K562 (cell line): Measurements from ENCODE around the gene PACSIN2. TPM values are rescaled to one million over a fixed set of nuclear protein-coding genes. Genes with fewer than 3 reads are reported as not detected.

Experiments used
- ATAC-seq: fragments of 200-7000 bp; cut with Tn5 transposase; 3 replicates; pipeline ENCODE4 v1.9.1; 2020; ENCODE audit warnings: moderate library complexity
- BruUV-seq: library from RNA; stranded (reverse); fragments of 400-500 nt; replicated peaks from 2 replicates; lab custom pipeline; 2021; lab: Mats Ljungman, UMichigan
- CTCF ChIA-PET: fragments of 300-600 bp; formaldehyde crosslinking; extraction: SDS; loops from one replicate; lab custom pipeline; 2021; ENCODE audit warnings: low intra/inter-chr PET ratio; lab: Yijun Ruan, JAX
- POLR2A ChIA-PET: fragments of 300-600, 350-650 bp; sonication (Branson Sonifier 250); formaldehyde crosslinking; extraction: SDS; loops from one replicate; lab custom pipeline; 2021; ENCODE audit warnings: antibody characterized with exemption, inconsistent platforms; lab: Yijun Ruan, JAX
- DNase-seq, 4 experiments: peaks; one replicate each; pipeline versions ENCODE4 v3.0.0 to v3.0.0-alpha.2; 2011 to 2018; ENCODE audit warnings: low spot score in 3 of 4, mixed read lengths in 3 of 4; ENCODE audit errors: extremely low read depth in 1 of 4
- FAIRE-seq: peaks from 2 replicates; lab custom pipeline; 2011; peaks lifted over from hg19 to GRCh38; lab: Jason Lieb, UNC
- H2AFZ ChIP-seq: 2 replicates; pipeline ENCODE4 v1.6.0; 2011; ENCODE audit warnings: low read depth, low read length, control low read depth, inconsistent platforms
- H3K27ac ChIP-seq: fragments of 200-600 bp; 3 replicates; pipeline ENCODE4 v1.8.0; 2011; ENCODE audit warnings: low read depth, mild to moderate bottlenecking, control low read depth, inconsistent platforms, low read length, moderate library complexity, mixed read lengths; ENCODE audit errors: extremely low read depth
- H3K27me3 ChIP-seq, 2 experiments: fragments of 300-600 bp in 1 of 2; 2 replicates in 1 of 2; 3 replicates in 1 of 2; pipeline versions ENCODE4 v1.6.0 to v1.8.0; 2011; ENCODE audit warnings: inconsistent platforms in 2 of 2, low read length in 2 of 2, mild to moderate bottlenecking in 1 of 2, mixed read lengths in 1 of 2, moderate library complexity in 1 of 2; ENCODE audit not compliant: control insufficient read depth in 2 of 2, insufficient read depth in 2 of 2
- H3K36me3 ChIP-seq: fragments of 300-600 bp; 3 replicates; pipeline ENCODE4 v1.8.0; 2011; ENCODE audit warnings: mild to moderate bottlenecking, low read length, inconsistent platforms; ENCODE audit not compliant: control insufficient read depth, insufficient read depth
- H3K4me1 ChIP-seq, 2 experiments: fragments of 200-600 bp in 1 of 2; replicated peaks in 1 of 2; 2 replicates in 1 of 2; 3 replicates in 1 of 2; pipeline versions ENCODE4 v1.5.1 to v1.8.0; 2011; ENCODE audit warnings: inconsistent platforms in 2 of 2, low read length in 2 of 2, mild to moderate bottlenecking in 1 of 2, mixed read lengths in 1 of 2, moderate library complexity in 1 of 2; ENCODE audit not compliant: control insufficient read depth in 2 of 2, insufficient read depth in 2 of 2
- H3K4me2 ChIP-seq: 2 replicates; pipeline ENCODE4 v1.6.1; 2011; ENCODE audit warnings: low read length, control low read depth, inconsistent platforms, mixed read lengths; ENCODE audit not compliant: insufficient read depth
- H3K4me3 ChIP-seq: fragments of 200-600 bp; sonication (generic), shearing (Covaris generic); 2 replicates; pipeline ENCODE4 v1.5.1; 2016; ENCODE audit warnings: control low read depth, inconsistent platforms
- H3K79me2 ChIP-seq: fragments of 200-600 bp; 3 replicates; pipeline ENCODE4 v1.8.0; 2011; ENCODE audit warnings: low read length, inconsistent platforms; ENCODE audit not compliant: control insufficient read depth, insufficient read depth
- H3K9ac ChIP-seq, 2 experiments: 2 replicates each; pipeline versions ENCODE4 v1.6.0 to v1.6.1; 2011; ENCODE audit warnings: low read depth in 2 of 2, low read length in 2 of 2, control low read depth in 1 of 2, inconsistent platforms in 1 of 2, mild to moderate bottlenecking in 1 of 2, mixed read lengths in 1 of 2; ENCODE audit not compliant: insufficient read depth in 1 of 2
- H3K9me1 ChIP-seq: one replicate; pipeline ENCODE4 v1.6.0; 2011; ENCODE audit warnings: inconsistent platforms, mild to moderate bottlenecking, low read length, moderate library complexity; ENCODE audit not compliant: control insufficient read depth, insufficient read depth
- H3K9me3 ChIP-seq: replicated peaks from 2 replicates; pipeline ENCODE4 v1.5.1; 2011; ENCODE audit warnings: low read depth, low read length, inconsistent platforms; ENCODE audit not compliant: control insufficient read depth, insufficient read depth
- H4K20me1 ChIP-seq: replicated peaks from 2 replicates; pipeline ENCODE4 v1.6.1; 2011; ENCODE audit warnings: low read length, inconsistent platforms, mixed read lengths; ENCODE audit not compliant: control insufficient read depth, insufficient read depth
- HDAC2 ChIP-seq: fragments of 450-650 bp; IDR thresholded peaks from 2 replicates; pipeline ENCODE4 v1.6.1; 2016; ENCODE audit warnings: mild to moderate bottlenecking
- NFE2 ChIP-seq: IDR thresholded peaks from 2 replicates; pipeline ENCODE4 v1.6.1; 2014; ENCODE audit warnings: antibody characterized with exemption, low read depth
- NFRKB ChIP-seq: fragments of 450-650 bp; IDR thresholded peaks from 2 replicates; pipeline ENCODE4 v1.6.1; 2016; ENCODE audit warnings: low read depth
- NFYB ChIP-seq: IDR thresholded peaks from 2 replicates; pipeline ENCODE4 v1.6.1; 2011; ENCODE audit warnings: mild to moderate bottlenecking, moderate library complexity; ENCODE audit not compliant: insufficient read length; ENCODE audit errors: extremely low read depth
- ZNF12 ChIP-seq: sonication (generic); formaldehyde crosslinking; IDR thresholded peaks from 2 replicates; pipeline ENCODE4 v1.4.0; 2020; ENCODE audit warnings: mild to moderate bottlenecking, missing genetic modification reagents
- ZNF316 ChIP-seq: fragments of 450-650 bp; IDR thresholded peaks from 2 replicates; pipeline ENCODE4 v1.6.1; 2016
- WGBS: fragments of 100-300 bp; shearing (Covaris generic); methylation state at CpG from one replicate; pipeline ENCODE4 v1.1.6; 2016; ENCODE audit warnings: low coverage, mixed read lengths; ENCODE audit not compliant: insufficient coverage; ENCODE audit errors: missing lambda C conversion rate; 5-methylcytosine and 5-hydroxymethylcytosine counted together
- in situ Hi-C: fragments of 300-500 bp; cut with MboI; formaldehyde crosslinking; loops from 4 replicates; pipeline ENCODE4 v1.15.0; 2018; ENCODE audit warnings: inconsistent platforms, mixed read lengths
- intact Hi-C: fragments of 100-400 bp; cut with micrococcal nuclease; formaldehyde crosslinking; loops from 2 replicates; pipeline ENCODE4 v1.14.2; 2022
- polyA plus RNA-seq, 8 experiments: library from polyadenylated mRNA; depleted of rRNA in 4 of 8; stranded (reverse) in 5 of 8; unstranded in 3 of 8; fragments of >200 nt; fragmentation: Nextera tagmentation in 2 of 8; fragmentation: Illumina TruSeq in 1 of 8; extraction: Ambion mirVana in 2 of 8; extraction: Trizol in 1 of 8; gene quantifications; 2 replicates each; pipeline versions ENCODE4 v1.2.1 to v1.2.3, GENCODE V29; 2011 to 2014; ENCODE audit warnings: inconsistent platforms in 1 of 8, missing spikeins in 1 of 8
- total RNA-seq, 7 experiments: library from RNA; depleted of rRNA in 6 of 7; stranded (reverse); fragments of >200 nt in 6 of 7; fragmentation: Illumina TruSeq in 2 of 7; extraction: Trizol in 2 of 7; gene quantifications; 2 replicates each; pipeline versions ENCODE4 v1.2.1 to v1.2.3, GENCODE V29; 2011 to 2021; ENCODE audit warnings: low replicate concordance in 1 of 7
- TF ChIP-seq, protein P1 (sequence below): sonication (generic); formaldehyde crosslinking; IDR thresholded peaks from 2 replicates; pipeline ENCODE4 v1.8.0; 2022; ENCODE audit warnings: missing genetic modification reagents, mild to moderate bottlenecking, borderline replicate concordance
- TF ChIP-seq, protein P2 (sequence below), 2 experiments: fragments of 450-650 bp; IDR thresholded peaks; 2 replicates each; pipeline ENCODE4 v1.6.1; 2016; ENCODE audit warnings: mild to moderate bottlenecking in 2 of 2, borderline replicate concordance in 1 of 2, low read depth in 1 of 2, moderate library complexity in 1 of 2
- TF ChIP-seq, protein P3 (sequence below): fragments of 450-650 bp; IDR thresholded peaks from 2 replicates; pipeline ENCODE4 v1.6.1; 2016; ENCODE audit warnings: mild to moderate bottlenecking

Gene PACSIN2
- total and polyA plus RNA-seq, 9 of the 15 experiments (the other 6 are each of a cell fraction or from before 2014, with no cell fraction given), result 0.45 to 45.1 (median 23.9) TPM

DNA sequence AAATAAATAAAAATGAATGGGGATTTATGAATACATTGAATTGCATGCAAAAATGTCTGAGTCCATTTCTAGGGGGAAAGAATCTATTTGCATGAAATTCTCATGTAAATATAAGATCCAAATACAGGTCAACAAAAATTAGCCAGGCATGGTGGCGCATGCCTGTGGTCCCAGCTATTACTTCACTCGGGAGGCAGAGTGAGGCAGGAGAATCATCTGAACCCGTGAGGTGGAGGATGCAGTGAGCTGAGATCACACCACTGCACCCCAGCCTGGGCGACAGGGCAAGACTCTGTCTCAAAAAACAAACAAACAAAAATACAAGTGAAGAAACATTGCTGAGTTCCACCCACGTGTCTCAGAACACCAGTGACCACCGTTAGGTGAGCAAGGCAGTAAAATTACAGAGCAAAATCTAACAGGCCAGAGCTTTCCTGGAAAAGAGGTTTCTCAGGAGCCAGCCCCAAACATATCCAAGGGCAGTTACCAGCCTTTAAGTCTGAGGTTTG is 17.3 kb downstream of the PACSIN2 start:
- BruUV-seq, result no TSS peak
- no peaks in the 10 kb centered on the region; the same call in 1 of the 2 replicates for H4K20me1 ChIP-seq
- H3K4me2 ChIP-seq, result no peak overlapping the region
- DNase-seq (no peak), FAIRE-seq (no peak), ATAC-seq (no peak)
- H3K9me1 ChIP-seq, result no peaks in the 10 kb centered on the region
- H2AFZ ChIP-seq, result no peak overlapping the region
- no peaks in the 10 kb centered on the region for H3K9me3 ChIP-seq
- peaks cover 8 to 28% of the 10 kb centered on the region in 2 experiments for H3K4me1 ChIP-seq
- in situ Hi-C loops, result no loop called here
- ChIA-PET POLR2A (interaction anchor here (2.4 kb wide), 1 partner anchor 38 kb away, joined by 5 read pairs; no protein-coding TSS in a partner anchor), CTCF (no interaction called here)
- H3K36me3 ChIP-seq, result no peaks in the 10 kb centered on the region; the same call in 2 of the 3 replicates
- intact Hi-C loops, result no loop called here
- H3K79me2 ChIP-seq, result peaks cover 68% of the 10 kb centered on the region
- no peak overlapping the region for H3K4me3 ChIP-seq
- no peak overlapping the region for H3K9ac ChIP-seq
- 41% methylated on average over 4 of the region's 6 CpGs for WGBS
- H3K27ac ChIP-seq, result no peak overlapping the region
- H3K27me3 ChIP-seq, result no peaks in the 10 kb centered on the region
- TF ChIP-seq ZNF316 (no peak), HDAC2 (no peak), NFYB (no peak), ZNF12 (CRISPR knock-in tag) (no peak), NFE2 (no peak), NFRKB (no peak)
- TF ChIP-seq, protein P1, sequence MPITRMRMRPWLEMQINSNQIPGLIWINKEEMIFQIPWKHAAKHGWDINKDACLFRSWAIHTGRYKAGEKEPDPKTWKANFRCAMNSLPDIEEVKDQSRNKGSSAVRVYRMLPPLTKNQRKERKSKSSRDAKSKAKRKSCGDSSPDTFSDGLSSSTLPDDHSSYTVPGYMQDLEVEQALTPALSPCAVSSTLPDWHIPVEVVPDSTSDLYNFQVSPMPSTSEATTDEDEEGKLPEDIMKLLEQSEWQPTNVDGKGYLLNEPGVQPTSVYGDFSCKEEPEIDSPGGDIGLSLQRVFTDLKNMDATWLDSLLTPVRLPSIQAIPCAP, result no peak
- TF ChIP-seq, protein P2, sequence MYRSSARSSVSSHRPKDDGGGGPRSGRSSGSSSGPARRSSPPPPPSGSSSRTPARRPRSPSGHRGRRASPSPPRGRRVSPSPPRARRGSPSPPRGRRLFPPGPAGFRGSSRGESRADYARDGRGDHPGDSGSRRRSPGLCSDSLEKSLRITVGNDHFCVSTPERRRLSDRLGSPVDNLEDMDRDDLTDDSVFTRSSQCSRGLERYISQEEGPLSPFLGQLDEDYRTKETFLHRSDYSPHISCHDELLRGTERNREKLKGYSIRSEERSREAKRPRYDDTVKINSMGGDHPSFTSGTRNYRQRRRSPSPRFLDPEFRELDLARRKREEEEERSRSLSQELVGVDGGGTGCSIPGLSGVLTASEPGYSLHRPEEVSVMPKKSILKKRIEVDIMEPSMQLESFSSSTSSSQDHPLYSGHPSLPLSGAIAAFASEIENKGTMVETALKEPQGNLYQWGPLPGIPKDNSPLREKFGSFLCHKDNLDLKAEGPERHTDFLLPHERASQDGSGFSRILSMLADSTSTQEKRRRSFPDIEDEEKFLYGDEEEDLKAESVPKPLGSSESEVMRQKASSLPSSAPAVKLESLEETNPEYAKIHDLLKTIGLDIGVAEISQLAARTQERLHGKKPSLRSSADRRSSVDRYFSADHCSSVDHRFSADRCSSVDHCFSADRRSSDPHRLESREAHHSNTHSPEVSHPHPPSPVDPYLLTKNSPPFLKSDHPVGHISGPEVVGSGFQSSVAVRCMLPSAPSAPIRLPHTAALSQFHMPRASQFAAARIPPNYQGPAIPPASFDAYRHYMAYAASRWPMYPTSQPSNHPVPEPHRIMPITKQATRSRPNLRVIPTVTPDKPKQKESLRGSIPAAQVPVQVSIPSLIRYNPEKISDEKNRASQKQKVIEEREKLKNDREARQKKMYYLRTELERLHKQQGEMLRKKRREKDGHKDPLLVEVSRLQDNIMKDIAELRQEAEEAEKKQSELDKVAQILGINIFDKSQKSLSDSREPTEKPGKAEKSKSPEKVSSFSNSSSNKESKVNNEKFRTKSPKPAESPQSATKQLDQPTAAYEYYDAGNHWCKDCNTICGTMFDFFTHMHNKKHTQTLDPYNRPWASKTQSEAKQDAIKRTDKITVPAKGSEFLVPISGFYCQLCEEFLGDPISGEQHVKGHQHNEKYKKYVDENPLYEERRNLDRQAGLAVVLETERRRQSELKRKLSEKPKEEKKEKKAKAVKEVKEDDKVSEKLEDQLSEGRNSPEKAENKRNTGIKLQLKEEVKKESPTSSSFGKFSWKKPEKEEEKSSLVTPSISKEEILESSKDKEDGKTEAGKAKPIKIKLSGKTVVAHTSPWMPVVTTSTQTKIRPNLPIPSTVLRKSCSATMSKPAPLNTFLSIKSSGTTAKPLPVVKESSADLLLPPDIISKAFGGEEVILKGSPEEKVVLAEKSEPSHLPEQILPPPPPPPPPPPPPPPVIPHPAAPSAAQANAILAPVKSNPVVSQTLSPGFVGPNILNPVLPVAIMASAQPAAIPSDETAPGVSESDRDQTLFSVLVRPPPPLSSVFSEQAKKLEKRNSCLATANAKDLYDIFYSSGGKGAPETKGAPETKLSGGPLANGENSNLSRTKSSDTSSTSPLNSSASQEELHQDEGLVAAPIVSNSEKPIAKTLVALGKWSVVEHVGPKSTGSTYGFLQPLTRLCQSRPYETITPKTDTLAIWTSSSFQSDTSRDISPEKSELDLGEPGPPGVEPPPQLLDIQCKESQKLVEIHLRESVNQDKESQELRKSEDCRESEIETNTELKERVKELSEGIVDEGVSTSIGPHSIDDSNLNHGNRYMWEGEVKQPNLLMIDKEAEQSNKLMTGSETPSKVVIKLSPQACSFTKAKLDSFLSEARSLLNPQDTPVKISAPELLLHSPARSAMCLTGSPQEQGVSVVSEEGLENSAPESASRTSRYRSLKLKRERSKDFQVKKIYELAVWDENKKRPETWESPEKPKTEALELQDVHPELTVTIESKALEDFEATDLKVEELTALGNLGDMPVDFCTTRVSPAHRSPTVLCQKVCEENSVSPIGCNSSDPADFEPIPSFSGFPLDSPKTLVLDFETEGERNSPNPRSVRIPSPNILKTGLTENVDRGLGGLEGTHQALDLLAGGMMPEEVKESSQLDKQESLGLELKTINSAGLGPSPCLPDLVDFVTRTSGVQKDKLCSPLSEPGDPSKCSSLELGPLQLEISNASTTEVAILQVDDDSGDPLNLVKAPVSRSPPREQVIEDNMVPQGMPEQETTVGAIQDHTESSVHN (IDR thresholded peaks at IDR 0.05; ENCODE audit: borderline replicate concordance in 1 of 2, low read depth in 1 of 2), result no peak
- TF ChIP-seq, protein P3, sequence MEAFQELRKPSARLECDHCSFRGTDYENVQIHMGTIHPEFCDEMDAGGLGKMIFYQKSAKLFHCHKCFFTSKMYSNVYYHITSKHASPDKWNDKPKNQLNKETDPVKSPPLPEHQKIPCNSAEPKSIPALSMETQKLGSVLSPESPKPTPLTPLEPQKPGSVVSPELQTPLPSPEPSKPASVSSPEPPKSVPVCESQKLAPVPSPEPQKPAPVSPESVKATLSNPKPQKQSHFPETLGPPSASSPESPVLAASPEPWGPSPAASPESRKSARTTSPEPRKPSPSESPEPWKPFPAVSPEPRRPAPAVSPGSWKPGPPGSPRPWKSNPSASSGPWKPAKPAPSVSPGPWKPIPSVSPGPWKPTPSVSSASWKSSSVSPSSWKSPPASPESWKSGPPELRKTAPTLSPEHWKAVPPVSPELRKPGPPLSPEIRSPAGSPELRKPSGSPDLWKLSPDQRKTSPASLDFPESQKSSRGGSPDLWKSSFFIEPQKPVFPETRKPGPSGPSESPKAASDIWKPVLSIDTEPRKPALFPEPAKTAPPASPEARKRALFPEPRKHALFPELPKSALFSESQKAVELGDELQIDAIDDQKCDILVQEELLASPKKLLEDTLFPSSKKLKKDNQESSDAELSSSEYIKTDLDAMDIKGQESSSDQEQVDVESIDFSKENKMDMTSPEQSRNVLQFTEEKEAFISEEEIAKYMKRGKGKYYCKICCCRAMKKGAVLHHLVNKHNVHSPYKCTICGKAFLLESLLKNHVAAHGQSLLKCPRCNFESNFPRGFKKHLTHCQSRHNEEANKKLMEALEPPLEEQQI, result no peak
